Heart right ventricle (tissue), 16 donors: ENCODE data around the gene AMELX. TPM values are rescaled to one million over a fixed set of nuclear protein-coding genes. Genes with fewer than 3 reads are reported as not detected.

ENCODE experiments used
- ATAC-seq, 8 donors: fragments of 200-7000 bp; cut with Tn5 transposase; one replicate each; pipeline ENCODE4 v1.9.1; 2020; ENCODE audit warnings: mild to moderate bottlenecking in 8 of 8, moderate library complexity in 8 of 8, moderate number of reproducible peaks in 1 of 8
- DNase-seq, 2 donors: peaks; one replicate each; pipeline ENCODE4 v3.0.0-alpha.2; 2020
- H3K27ac ChIP-seq, 10 donors: fragments of 200-600 bp; sonication (generic) in 2 of 10; one replicate each; pipeline versions ENCODE4 v1.5.0 to v1.8.0; 2020 to 2022; ENCODE audit warnings: mild to moderate bottlenecking in 3 of 10
- H3K27me3 ChIP-seq, 7 donors: fragments of 200-600 bp; one replicate each; pipeline ENCODE4 v1.8.0; 2021 to 2022; ENCODE audit warnings: mild to moderate bottlenecking in 2 of 7
- H3K36me3 ChIP-seq, 9 donors: fragments of 200-600 bp; sonication (generic) in 1 of 9; one replicate each; pipeline versions ENCODE4 v1.5.0 to v1.8.0; 2020 to 2022; ENCODE audit warnings: mild to moderate bottlenecking in 2 of 9
- H3K4me1 ChIP-seq, 9 donors: fragments of 200-600 bp; sonication (generic) in 1 of 9; one replicate each; pipeline versions ENCODE4 v1.5.0 to v1.8.0; 2020 to 2022; ENCODE audit warnings: mild to moderate bottlenecking in 4 of 9
- H3K4me3 ChIP-seq, 10 donors: fragments of 200-600 bp; sonication (generic) in 2 of 10; one replicate each; pipeline versions ENCODE4 v1.5.0 to v1.8.0; 2020 to 2022; ENCODE audit warnings: mild to moderate bottlenecking in 7 of 10, moderate library complexity in 2 of 10
- H3K9me3 ChIP-seq, 11 donors: fragments of 200-600 bp in 10 of 11; sonication (generic) in 2 of 11; one replicate each; pipeline versions ENCODE4 v1.5.0 to v1.8.0; 2013 to 2022; ENCODE audit warnings: mild to moderate bottlenecking in 2 of 11, control low read depth in 1 of 11, moderate library complexity in 1 of 11
- CTCF ChIP-seq, 9 donors: fragments of 200-600 bp; sonication (generic) in 2 of 9; IDR thresholded peaks; one replicate each; pipeline versions ENCODE4 v1.5.0 to v1.8.0; 2021 to 2022; ENCODE audit warnings: antibody characterized with exemption in 9 of 9, mild to moderate bottlenecking in 5 of 9, moderate library complexity in 1 of 9
- WGBS, 2 donors: extraction: QIAGEN DNeasy Blood & Tissue Kit; methylation state at CpG; one replicate each; pipeline ENCODE4 v1.1.7; 2013; ENCODE audit warnings: inconsistent platforms in 1 of 2; 5-methylcytosine and 5-hydroxymethylcytosine counted together
- intact Hi-C, 10 donors: fragments of 100-400 bp; cut with DNase I; formaldehyde crosslinking; loops; one replicate each; pipeline versions ENCODE4 v1.11.1 to v1.14.2; 2022
- microRNA-seq, 2 donors: library from miRNA; unstranded; fragments of <30 nt; microRNA quantifications; one replicate each; pipeline ENCODE4 v1.2.0, GENCODE V29; 2021
- polyA plus RNA-seq, 2 donors: library from polyadenylated mRNA; stranded (reverse); fragments of 200-250 nt; gene quantifications; one replicate each; pipeline ENCODE4 v1.2.3, GENCODE V29; 2013
- total RNA-seq, 10 donors: library from RNA; stranded (reverse); fragmentation: NEBNext Ultra II Directional in 3 of 10; extraction: Animal tissue kit (Norgen Biotek cat#: 25700) in 3 of 10; gene quantifications; one replicate each; pipeline versions ENCODE4 v1.2.1 to v1.2.4, GENCODE V29; 2021 to 2023
- donor health status: Arrhythmogenic right ventricular cardiomyopathy.
- donor health status: ischemic (EF 13 %, LVEDD 7.1; RV severe dilation, severe dysfunction).
- donor health status: healthy with polysubstance abuse.
- donor health status: DM: no; HTN: yes; CAD: no.
- donor health status: DM: no; HTN: no; CAD: no.
- donor health status: ischemic (EF 25% LVEDD 6.9; RV normal size, moderate dysfunction).
- donor health status: ischemic (EF 25% LVEDD 5.7; RV mildly dilated, moderate dysfunction).
- donor health status: healthy.
- donor health status: DM: yes; HTN: yes; CAD: no.
- donor health status: Ischemic cardiomyopathy.
- donor health status: ischemic (EF 35%, LVEDD 5.7; RV mildly dilated, moderate dysfunction).
- donor health status: nonischemic (EF 11% LVEDD 7.7; RV severe dilation, severe dysfunction).
- donor health status: DM: yes; HTN: yes; CAD: no.
- donor health status: PGD.
- donor health status: ischemic (EF 29% LVEDD 5.4; RV normal size, mild dysfunction).
- donor health status: nonischemic (EF 23%, LVEDD 6.1; RV moderate dilation, normal function).

AMELX gene
- total and polyA plus RNA-seq, 12 donors, result not detected

- DNase-seq, result no peak
- 62 to 64% methylated on average over 3 of the region's 3 CpGs for WGBS, 2 donors
- intact Hi-C loops, result no loop called here
- no peaks in the 10 kb centered on the region for H3K36me3 ChIP-seq
- H3K4me3 ChIP-seq, result no peak overlapping the region
- no peak for TF ChIP-seq CTCF (IDR thresholded peaks at IDR 0.05)
- ATAC-seq, result no peak
- peaks cover 0 to 7% (median 0%) of the 10 kb centered on the region in 9 donors for H3K4me1 ChIP-seq
- H3K27ac ChIP-seq, result no peak overlapping the region
- no peaks in the 10 kb centered on the region for H3K27me3 ChIP-seq
- no peaks in the 10 kb centered on the region for H3K9me3 ChIP-seq
Measured at GRCh38 chrX:11347300-11347699, 54.1 kb downstream of the AMELX start.

GRCh38 chrX:11349020-11349419 lies 55.8 kb downstream of the AMELX start:
- Histone ChIP-seq H3K36me3 (no peaks in the 10 kb centered on the region), H3K9me3 (no peaks in the 10 kb centered on the region), H3K27me3 (no peaks in the 10 kb centered on the region), H3K4me1 (peaks cover 0 to 9% (median 0%) of the 10 kb centered on the region in 9 donors), H3K4me3 (peak overlapping the region in 1 of 10 donors; percentile 39), H3K27ac (peak overlapping the region in 1 of 10 donors; percentile 46)
- intact Hi-C loops, result no loop called here
- 92 to 93% methylated on average over 1 of the region's 1 CpG for WGBS, 2 donors
- no peak for TF ChIP-seq CTCF (IDR thresholded peaks at IDR 0.05)
- DNase-seq, result no peak
- ATAC-seq, result no peak

- no peak for DNase-seq
- Histone ChIP-seq H3K27ac (peak overlapping the region in 6 of 10 donors; percentile 15 to 82 (median 63)), H3K4me3 (peak overlapping the region in 4 of 10 donors; percentile 9 to 39 (median 20)), H3K9me3 (no peaks in the 10 kb centered on the region), H3K36me3 (no peaks in the 10 kb centered on the region), H3K27me3 (no peaks in the 10 kb centered on the region), H3K4me1 (peaks cover 0 to 9% (median 0%) of the 10 kb centered on the region in 9 donors)
- ATAC-seq, result no peak
- intact Hi-C loops, result no loop called here
- TF ChIP-seq CTCF (IDR thresholded peaks at IDR 0.05), result no peak
- 67 to 80% methylated on average over 2 of the region's 2 CpGs for WGBS, 2 donors
Measured at GRCh38 chrX:11349661-11350337, 56.6 kb downstream of the AMELX start.

Small RNA genes lying within 50 kb of the gene (microRNA-seq; reads per million reads assigned to microRNA genes)
- 2.0 to 3.0 reads per million in 2 donors for gene MIR548AX

Other genes starting within 250 kb of the AMELX start
- gene HCCS, start 182.1 kb upstream of the AMELX start, total RNA-seq, result 10 to 100 TPM; 44.5 to 67.0 (median 62.9) TPM
- 10 to 100 TPM; 21.1 to 47.4 TPM for gene HCCS, start 182.1 kb upstream of the AMELX start, polyA plus RNA-seq